ENCODE results near the gene ZNHIT6.

GRCh38 chr1:85678193-85678592, 30.0 kb downstream of the ZNHIT6 start:
- TF ChIP-seq CTCF (conservative IDR thresholded peaks at IDR 0.05; ENCODE audit: low read length): no peak
- TF ChIP-seq EZH2phosphoT487 (IDR thresholded peaks at IDR 0.05; ENCODE audit: borderline replicate concordance, low read depth, low read length): no peak

Measured in OCI-LY7 (cell line).